ENCODE data around the gene PIK3C2G.

DNA sequence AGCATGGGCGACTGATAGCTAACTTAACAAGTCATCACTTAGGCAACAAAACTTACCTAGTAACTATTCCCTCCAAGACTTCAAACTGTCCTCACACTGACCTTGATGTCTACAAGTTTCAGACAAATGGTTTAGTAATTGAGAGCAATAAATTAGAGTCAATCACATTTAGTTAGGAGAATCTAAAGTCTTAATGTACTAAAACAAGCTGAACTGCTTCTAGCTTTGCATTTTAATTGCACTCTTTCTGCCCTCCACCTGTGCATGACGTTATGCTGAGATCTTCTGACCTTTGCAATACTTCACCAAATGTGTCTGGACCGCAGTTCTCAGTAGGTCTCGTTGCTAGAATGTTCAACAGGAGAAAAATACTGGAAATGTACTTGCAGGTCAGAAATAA is 158.0 kb downstream of the PIK3C2G start:
- TF ChIP-seq, protein P1, sequence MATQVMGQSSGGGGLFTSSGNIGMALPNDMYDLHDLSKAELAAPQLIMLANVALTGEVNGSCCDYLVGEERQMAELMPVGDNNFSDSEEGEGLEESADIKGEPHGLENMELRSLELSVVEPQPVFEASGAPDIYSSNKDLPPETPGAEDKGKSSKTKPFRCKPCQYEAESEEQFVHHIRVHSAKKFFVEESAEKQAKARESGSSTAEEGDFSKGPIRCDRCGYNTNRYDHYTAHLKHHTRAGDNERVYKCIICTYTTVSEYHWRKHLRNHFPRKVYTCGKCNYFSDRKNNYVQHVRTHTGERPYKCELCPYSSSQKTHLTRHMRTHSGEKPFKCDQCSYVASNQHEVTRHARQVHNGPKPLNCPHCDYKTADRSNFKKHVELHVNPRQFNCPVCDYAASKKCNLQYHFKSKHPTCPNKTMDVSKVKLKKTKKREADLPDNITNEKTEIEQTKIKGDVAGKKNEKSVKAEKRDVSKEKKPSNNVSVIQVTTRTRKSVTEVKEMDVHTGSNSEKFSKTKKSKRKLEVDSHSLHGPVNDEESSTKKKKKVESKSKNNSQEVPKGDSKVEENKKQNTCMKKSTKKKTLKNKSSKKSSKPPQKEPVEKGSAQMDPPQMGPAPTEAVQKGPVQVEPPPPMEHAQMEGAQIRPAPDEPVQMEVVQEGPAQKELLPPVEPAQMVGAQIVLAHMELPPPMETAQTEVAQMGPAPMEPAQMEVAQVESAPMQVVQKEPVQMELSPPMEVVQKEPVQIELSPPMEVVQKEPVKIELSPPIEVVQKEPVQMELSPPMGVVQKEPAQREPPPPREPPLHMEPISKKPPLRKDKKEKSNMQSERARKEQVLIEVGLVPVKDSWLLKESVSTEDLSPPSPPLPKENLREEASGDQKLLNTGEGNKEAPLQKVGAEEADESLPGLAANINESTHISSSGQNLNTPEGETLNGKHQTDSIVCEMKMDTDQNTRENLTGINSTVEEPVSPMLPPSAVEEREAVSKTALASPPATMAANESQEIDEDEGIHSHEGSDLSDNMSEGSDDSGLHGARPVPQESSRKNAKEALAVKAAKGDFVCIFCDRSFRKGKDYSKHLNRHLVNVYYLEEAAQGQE (IDR thresholded peaks at IDR 0.05; ENCODE audit: insufficient read depth in 1 of 2, low read depth in 2 of 2, low read length in 2 of 2) = no peak
- no peak for TF ChIP-seq POLR2AphosphoS5 (IDR thresholded peaks at IDR 0.05; ENCODE audit: low read depth, low read length)

Measured in PFSK-1 (cell line).